Panc1 (cell line): ENCODE data around the gene ZNF329. TPM values are rescaled to one million over a fixed set of nuclear protein-coding genes. Genes with fewer than 3 reads are reported as not detected.

ENCODE experiments used
- ATAC-seq: fragments of 200-7000 bp; cut with Tn5 transposase; 2 replicates; pipeline ENCODE4 v1.9.1; 2020; ENCODE audit warnings: mild to moderate bottlenecking, moderate library complexity
- Bru-seq: library from RNA; stranded (reverse); fragments of 400-500 nt; gene quantifications from one replicate; lab custom pipeline; 2021; lab: Mats Ljungman, UMichigan
- BruChase-seq, 2 experiments: library from RNA; stranded (reverse); fragments of 400-500 nt; gene quantifications; one replicate each; lab custom pipeline; 2021; lab: Mats Ljungman, UMichigan
- BruUV-seq: library from RNA; stranded (reverse); fragments of 400-500 nt; replicated peaks from 2 replicates; lab custom pipeline; 2021; lab: Mats Ljungman, UMichigan
- CTCF ChIA-PET: fragments of 300-600 bp; sonication (Branson Sonifier 250); formaldehyde crosslinking; loops from one replicate; lab custom pipeline; 2022; ENCODE audit warnings: antibody characterized with exemption; lab: Charles Lee
- POLR2A ChIA-PET: fragments of 300-600 bp; sonication (Branson Sonifier 250); formaldehyde crosslinking; loops from one replicate; lab custom pipeline; 2022; ENCODE audit warnings: antibody characterized with exemption; lab: Charles Lee
- DNase-seq: peaks from one replicate; pipeline ENCODE4 v3.0.0-alpha.2; 2010; ENCODE audit warnings: low read depth, low spot score
- H3K27ac ChIP-seq: 2 replicates; pipeline ENCODE4 v1.5.1; 2011; ENCODE audit warnings: mild to moderate bottlenecking, low read length, inconsistent platforms
- H3K27me3 ChIP-seq: fragments of 200-500 bp; sonication (Bioruptor generic); 2 replicates; pipeline ENCODE4 v1.6.0; 2014; ENCODE audit warnings: low read length, inconsistent platforms; ENCODE audit not compliant: control insufficient read depth, insufficient read depth
- H3K36me3 ChIP-seq: fragments of 200-500 bp; sonication (Bioruptor generic); 2 replicates; pipeline ENCODE4 v1.5.1; 2014; ENCODE audit warnings: inconsistent platforms, mild to moderate bottlenecking, low read length, moderate library complexity; ENCODE audit not compliant: control insufficient read depth, insufficient read depth
- H3K4me1 ChIP-seq: 2 replicates; pipeline ENCODE4 v1.5.1; 2011; ENCODE audit warnings: inconsistent platforms, mild to moderate bottlenecking, low read length, moderate library complexity; ENCODE audit not compliant: control insufficient read depth, insufficient read depth
- H3K4me3 ChIP-seq, 2 experiments: 2 replicates each; pipeline ENCODE4 v1.5.1; 2011 to 2012; ENCODE audit warnings: low read depth in 2 of 2, low read length in 2 of 2, mild to moderate bottlenecking in 2 of 2, inconsistent platforms in 1 of 2, moderate library complexity in 1 of 2
- H3K9me3 ChIP-seq: fragments of 200-500 bp; sonication (Bioruptor generic); 2 replicates; pipeline ENCODE4 v1.5.1; 2014; ENCODE audit warnings: low read depth, mild to moderate bottlenecking, inconsistent platforms, low read length, moderate library complexity; ENCODE audit not compliant: control insufficient read depth, insufficient read depth
- CTCF ChIP-seq: fragments of 450-650 bp; IDR thresholded peaks from 2 replicates; pipeline ENCODE4 v1.5.1; 2017; ENCODE audit warnings: mild to moderate bottlenecking
- POLR2AphosphoS5 ChIP-seq: IDR thresholded peaks from 2 replicates; pipeline ENCODE4 v1.6.1; 2012; ENCODE audit warnings: mild to moderate bottlenecking, low read depth, low read length, moderate library complexity
- REST ChIP-seq, 2 experiments: IDR thresholded peaks; 2 replicates each; pipeline ENCODE4 v1.6.1; 2011 to 2012; ENCODE audit warnings: low read depth in 2 of 2, control low read depth in 1 of 2, low read length in 1 of 2, mild to moderate bottlenecking in 1 of 2, moderate library complexity in 1 of 2; ENCODE audit not compliant: insufficient read depth in 1 of 2
- SIN3A ChIP-seq: IDR thresholded peaks from 2 replicates; pipeline ENCODE4 v1.6.1; 2012; ENCODE audit warnings: low read depth, mild to moderate bottlenecking, low read length, moderate library complexity, borderline replicate concordance; ENCODE audit not compliant: insufficient read depth
- TCF7L2 ChIP-seq: IDR thresholded peaks from 2 replicates; pipeline ENCODE4 v1.6.1; 2011; ENCODE audit warnings: mild to moderate bottlenecking, low read depth, low read length, inconsistent platforms
- in situ Hi-C: cut with HindIII; loops from 2 replicates; pipeline ENCODE4 v1.10.0; 2016; ENCODE audit warnings: low sequenced_read_pairs, low pct_unique_long_range_greater_than_20kb
- intact Hi-C: fragments of 100-400 bp; cut with micrococcal nuclease; formaldehyde crosslinking; loops from one replicate; pipeline ENCODE4 v1.10.0; 2022; ENCODE audit not compliant: unreplicated experiment
- long read RNA-seq: library from polyadenylated mRNA; unstranded; transcript quantifications from one replicate; pipeline ENCODE4 v2.0.0, GENCODE V29; 2021; ENCODE audit not compliant: unreplicated experiment
- polyA plus RNA-seq: library from polyadenylated mRNA; unstranded; fragments of >200 nt; gene quantifications from one replicate; pipeline ENCODE4 v1.2.1, GENCODE V29; 2012; ENCODE audit warnings: missing spikeins; ENCODE audit not compliant: insufficient read length
- total RNA-seq: library from RNA; stranded (reverse); gene quantifications from one replicate; pipeline ENCODE4 v1.2.1, GENCODE V29; 2021; ENCODE audit not compliant: unreplicated experiment

Gene ZNF329
- total RNA-seq (12.2 TPM), Bru-seq, nascent RNA (percentile 76 among the genes with signal in this experiment), BruChase-seq, experiment 1, labeled RNA remaining after a 2-hour chase (percentile 72 among the genes with signal in this experiment), BruChase-seq, experiment 2, labeled RNA remaining after a 6-hour chase (percentile 68 among the genes with signal in this experiment)
- 6.7 TPM for polyA plus RNA-seq
- long read RNA-seq: 0 reads

GRCh38 chr19:58150328-58150921 is at the start of gene ZNF329:
Gene ZNF329 (minus strand): TSS chr19:58150789. CDS start chr19:58129503, 21,286 bp downstream.
- H3K9me3 ChIP-seq: peaks cover 33% of the 10 kb centered on the region; the same call in 1 of the 2 replicates
- H3K27ac ChIP-seq: peak within 1 kb of the TSS; percentile 81
- ATAC-seq (peak; percentile 94), DNase-seq (peak; percentile 24)
- TF ChIP-seq CTCF (no peak), REST (IDR thresholded peaks at IDR 0.05; ENCODE audit: insufficient read depth in 1 of 2, low read depth in 2 of 2, low read length in 1 of 2) (0 out of 4 replicates have a peak, but pooled peaks of 1 of the 2 experiments have one; percentile 40), TCF7L2 (no peak), SIN3A (peak; percentile 75; the same call in 1 of the 2 replicates), POLR2AphosphoS5 (peak; percentile 91)
- BruUV-seq: no TSS peak
- no peaks in the 10 kb centered on the region for H3K27me3 ChIP-seq
- H3K4me1 ChIP-seq: no peaks in the 10 kb centered on the region
- in situ Hi-C loops: no loop called here
- H3K4me3 ChIP-seq: peak within 1 kb of the TSS; percentile 65 to 89
- intact Hi-C loops: no loop called here
- ChIA-PET POLR2A (interaction anchor here (0.6 kb wide), 1 partner anchor 1049 kb away, joined by 4 read pairs; no protein-coding TSS in a partner anchor), CTCF (interaction anchor here (0.6 kb wide), 1 partner anchor 132 kb away, joined by 3 read pairs; no protein-coding TSS in a partner anchor)
- no peaks in the 10 kb centered on the region for H3K36me3 ChIP-seq

GRCh38 chr19:58196901-58197616 is 46.5 kb upstream of the ZNF329 start:
- peaks cover 63% of the 10 kb centered on the region for H3K9me3 ChIP-seq
- in situ Hi-C loops: no loop called here
- ATAC-seq: no peak
- intact Hi-C loops: no loop called here
- DNase-seq: no peak
- no peak for TF ChIP-seq CTCF
- TF ChIP-seq REST (IDR thresholded peaks at IDR 0.05; ENCODE audit: insufficient read depth in 1 of 2, low read depth in 2 of 2, low read length in 1 of 2): no peak
- TF ChIP-seq TCF7L2: no peak
- no peak for TF ChIP-seq SIN3A
- TF ChIP-seq POLR2AphosphoS5: no peak
- H3K36me3 ChIP-seq: no peaks in the 10 kb centered on the region
- H3K4me3 ChIP-seq: no peak overlapping the region
- no peaks in the 10 kb centered on the region for H3K4me1 ChIP-seq
- ChIA-PET CTCF (interaction anchor here (0.6 kb wide), 1 partner anchor 150 kb away, joined by 3 read pairs; no protein-coding TSS in a partner anchor), POLR2A (no interaction called here)
- TSS peak; percentile 23 for BruUV-seq
- H3K27ac ChIP-seq: no peak overlapping the region
- H3K27me3 ChIP-seq: no peaks in the 10 kb centered on the region
